Measurements from ENCODE around the gene ATP2A3. TPM values are rescaled to one million over a fixed set of nuclear protein-coding genes. Genes with fewer than 3 reads are reported as not detected.

The ATP2A3 gene
- polyA plus RNA-seq, 4 donors = 3.2 to 6.4 (median 5.2) TPM

DNA sequence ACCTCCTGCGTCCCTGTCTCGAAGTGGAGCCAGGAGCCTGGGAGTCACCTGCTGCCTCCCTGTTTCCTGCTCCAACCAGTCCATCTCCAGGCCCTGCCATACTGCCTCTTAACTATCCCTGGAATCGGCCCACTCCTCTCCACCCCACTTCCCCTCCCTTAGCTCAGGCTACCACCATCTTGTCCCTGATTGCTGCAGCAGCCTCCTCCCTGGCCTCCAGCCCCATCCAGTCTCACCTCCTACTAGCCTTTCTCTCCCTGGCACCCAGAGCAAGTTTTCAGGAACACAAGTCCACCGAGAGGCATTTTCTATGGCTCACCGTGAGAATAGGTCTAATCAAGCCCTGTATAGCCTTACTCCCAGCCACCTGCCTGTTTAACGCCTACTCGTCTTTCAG lies 70.5 kb downstream of the ATP2A3 start:
- no peak for DNase-seq (ENCODE audit: low read depth in 4 of 4, low spot score in 3 of 4)

DNA sequence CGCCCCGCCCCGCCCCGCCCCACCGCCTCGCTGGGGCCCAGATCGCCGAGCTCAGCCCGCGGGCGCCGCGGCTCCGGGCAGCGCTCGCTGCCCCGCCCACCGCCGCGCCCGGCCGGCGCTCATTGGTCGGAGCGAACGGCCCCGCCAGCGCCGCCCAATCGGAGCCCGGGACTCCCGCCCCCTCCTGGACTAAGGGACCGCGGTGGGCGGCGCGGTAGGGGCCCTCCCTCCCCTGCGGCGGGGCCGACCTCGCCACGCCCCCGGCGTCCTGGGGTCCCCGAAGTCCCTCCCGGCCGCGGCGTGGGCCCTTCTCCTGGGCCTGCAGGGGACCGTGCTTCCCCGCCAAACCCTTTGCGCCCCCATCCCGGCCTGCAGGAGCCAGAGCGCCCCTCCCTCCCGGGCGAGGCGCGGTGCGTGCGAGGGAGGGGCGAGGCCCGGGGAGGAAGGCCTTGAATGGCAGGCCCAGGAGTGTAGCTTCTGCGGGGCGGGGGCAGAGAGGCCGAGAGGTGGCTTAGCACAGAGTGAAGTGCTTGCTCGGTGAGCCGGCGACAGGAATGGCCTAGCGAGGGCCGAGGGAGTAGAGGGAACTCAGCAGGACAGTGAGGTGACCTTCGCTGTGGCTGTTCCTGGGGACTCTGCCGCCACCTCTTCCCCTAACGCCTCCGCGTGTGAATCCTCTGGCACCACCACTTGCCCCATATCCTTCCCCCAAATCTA lies 71.1 kb downstream of the ATP2A3 start, which contains the start of gene CAMKK1:
Gene CAMKK1 (minus strand): TSS at position 51 of the 717 bp plus-strand sequence. CDS start 7,366 bp downstream, outside the sequence.
- DNase-seq (ENCODE audit: low read depth in 4 of 4, low spot score in 3 of 4) = peak in 3 of 4 donors; percentile 53 to 72 (median 72)

DNA sequence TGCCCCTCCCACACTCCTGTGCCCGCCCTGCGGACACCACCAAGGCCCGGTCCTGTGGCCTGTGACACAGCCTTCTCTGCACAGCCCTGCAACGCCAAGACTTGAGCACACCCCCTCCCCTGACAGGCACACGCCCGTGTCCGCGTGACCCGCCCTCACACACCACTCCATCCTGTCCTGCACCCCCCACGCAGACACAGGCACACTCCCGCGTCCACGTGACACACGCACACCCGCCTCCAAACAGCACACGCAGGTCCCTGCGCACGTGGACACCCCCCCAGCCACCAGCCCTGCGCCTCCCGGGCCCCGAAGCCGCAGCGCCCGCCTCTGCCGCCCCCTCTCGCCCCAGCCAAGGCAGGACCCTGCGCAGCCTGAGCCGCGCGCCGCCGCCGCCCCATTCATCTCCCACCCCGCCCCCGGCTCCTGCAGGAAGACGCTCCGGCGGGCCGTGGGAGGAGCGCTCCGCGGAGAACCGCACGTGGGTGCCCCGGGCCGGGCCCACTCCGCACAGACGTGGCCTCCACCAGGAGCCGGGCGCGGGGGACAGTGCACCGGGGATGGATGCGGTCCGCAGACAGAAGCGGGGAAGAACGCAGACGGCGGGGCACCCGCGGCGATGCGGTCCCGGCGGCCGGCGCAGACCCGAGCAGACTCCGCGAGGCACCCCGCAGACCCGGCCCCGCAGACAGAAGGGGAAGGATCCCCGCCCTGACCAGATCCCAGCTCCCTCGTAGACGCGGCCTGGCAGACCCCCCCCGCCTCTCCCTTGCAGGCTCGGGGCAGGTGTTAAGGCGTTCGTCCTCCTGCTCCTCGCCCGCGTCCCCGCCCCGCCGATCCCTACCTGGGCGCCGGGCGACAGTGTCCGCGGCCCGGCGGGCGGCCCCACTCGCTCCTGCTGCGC lies 71.9 kb downstream of the ATP2A3 start:
- no peak for DNase-seq (ENCODE audit: low read depth in 4 of 4, low spot score in 3 of 4)

DNA sequence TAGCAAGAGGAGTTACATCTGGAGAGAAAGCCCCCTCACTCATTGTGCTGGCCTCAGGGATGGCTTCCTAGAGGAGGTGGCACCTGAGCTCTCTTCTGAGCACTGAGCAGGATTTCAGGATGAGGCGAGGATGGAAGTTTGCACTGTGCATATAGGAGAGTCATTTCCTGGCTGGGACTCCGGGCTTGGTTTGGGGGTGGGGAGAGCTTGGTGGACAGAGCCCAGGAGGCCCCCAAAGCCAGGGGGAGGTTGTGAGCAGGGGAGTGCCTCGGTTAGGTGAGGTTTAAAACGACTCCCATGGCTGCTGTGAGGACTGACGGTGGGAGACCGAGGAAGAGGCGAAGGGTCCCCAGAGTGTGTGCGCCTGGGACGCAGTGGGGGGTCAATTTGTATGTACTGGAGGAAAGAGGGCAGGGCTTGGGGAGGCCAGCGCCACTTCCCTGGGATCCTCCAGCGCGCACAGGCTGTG lies 72.6 kb downstream of the ATP2A3 start:
- DNase-seq (ENCODE audit: low read depth in 4 of 4, low spot score in 3 of 4) = no peak

DNA sequence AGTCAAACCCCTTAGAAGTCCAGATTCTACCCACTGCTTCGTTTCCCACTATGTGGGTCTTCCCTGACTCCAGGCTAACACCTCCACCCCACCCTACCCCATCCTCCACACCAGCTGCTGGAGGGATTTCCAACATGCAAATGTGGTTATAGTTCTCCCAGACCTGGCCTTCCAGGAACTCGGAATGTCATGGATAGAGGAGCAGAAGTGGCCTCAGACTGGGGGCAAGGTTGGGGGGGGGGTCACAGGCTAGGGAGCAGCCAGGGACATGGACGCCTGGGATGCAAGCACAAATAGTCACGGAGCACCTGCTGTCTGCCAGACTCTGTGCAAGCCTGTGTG lies 73.4 kb downstream of the ATP2A3 start:
- no peak for DNase-seq (ENCODE audit: low read depth in 4 of 4, low spot score in 3 of 4)

DNA sequence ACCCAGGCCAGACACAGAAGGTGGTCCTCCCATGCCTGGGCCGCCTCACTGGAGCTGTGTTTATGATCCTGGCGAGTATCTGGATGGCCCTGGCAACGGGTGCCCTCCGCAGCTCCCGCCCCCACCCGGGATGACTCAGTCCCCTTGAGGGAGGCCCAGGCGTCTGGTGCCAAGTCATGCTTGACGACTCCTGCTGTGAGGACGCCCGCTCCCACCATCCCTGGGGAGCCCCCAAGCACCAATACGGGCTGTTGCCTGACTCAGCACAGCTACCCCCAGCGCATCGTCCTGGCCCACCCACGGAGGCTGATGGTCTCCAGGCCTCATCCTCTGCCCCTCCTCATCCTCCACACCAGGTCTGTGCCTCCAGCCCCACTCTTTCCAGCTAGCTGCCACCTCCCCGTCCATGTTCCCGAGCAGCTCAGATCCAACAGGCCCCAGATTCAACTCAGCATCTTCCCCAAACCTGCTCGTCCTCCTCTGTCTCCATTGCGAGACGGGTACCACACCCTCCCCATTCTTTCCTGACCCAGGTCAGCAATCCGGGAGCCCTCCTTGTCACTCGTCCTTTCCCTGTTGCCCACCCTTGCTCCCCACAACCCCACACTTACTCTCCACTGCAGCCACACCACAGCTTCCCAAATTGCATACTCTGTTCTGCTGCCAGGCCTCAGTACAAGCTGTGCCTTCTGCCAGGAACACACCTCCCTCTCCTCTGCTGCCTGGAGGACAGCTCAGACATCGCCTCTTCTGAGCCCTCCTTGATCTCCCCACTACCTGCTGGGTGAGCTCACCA lies 74.0 kb downstream of the ATP2A3 start:
- no peak for DNase-seq (ENCODE audit: low read depth in 4 of 4, low spot score in 3 of 4)

DNA sequence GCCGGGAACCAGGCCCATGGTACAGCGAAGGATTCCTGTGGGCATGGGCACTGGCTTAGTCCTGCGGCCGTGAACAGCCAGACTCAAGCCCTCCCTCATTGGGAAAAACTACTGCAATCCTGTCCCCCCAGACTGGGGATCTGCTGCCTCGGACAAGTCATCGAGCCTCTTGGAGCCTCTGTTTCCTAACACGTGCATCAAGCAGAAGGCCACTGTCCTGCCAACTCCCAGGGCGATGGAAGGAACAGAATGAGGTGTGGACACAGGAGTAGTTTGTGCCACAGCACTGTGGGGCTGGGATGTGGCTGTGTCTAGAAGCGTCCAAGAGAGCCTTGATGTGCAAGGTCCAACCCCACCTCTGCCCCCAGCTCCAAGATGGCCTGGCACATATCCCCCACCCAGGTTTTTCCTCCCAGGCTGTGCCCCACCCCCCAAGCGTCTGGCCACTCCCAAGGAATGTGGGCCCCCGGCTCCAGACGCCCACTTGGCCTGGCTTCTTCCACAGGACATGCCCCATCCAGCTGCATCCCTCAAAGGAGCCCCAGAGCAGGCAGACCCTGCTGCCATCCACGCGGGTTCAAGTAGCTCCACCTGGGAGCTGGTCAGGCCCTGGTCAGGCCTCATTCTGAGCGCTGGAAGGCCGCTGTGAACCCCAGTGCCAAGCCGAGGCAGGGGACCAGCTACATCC lies 74.8 kb downstream of the ATP2A3 start:
- DNase-seq (ENCODE audit: low read depth in 4 of 4, low spot score in 3 of 4) = no peak

DNA sequence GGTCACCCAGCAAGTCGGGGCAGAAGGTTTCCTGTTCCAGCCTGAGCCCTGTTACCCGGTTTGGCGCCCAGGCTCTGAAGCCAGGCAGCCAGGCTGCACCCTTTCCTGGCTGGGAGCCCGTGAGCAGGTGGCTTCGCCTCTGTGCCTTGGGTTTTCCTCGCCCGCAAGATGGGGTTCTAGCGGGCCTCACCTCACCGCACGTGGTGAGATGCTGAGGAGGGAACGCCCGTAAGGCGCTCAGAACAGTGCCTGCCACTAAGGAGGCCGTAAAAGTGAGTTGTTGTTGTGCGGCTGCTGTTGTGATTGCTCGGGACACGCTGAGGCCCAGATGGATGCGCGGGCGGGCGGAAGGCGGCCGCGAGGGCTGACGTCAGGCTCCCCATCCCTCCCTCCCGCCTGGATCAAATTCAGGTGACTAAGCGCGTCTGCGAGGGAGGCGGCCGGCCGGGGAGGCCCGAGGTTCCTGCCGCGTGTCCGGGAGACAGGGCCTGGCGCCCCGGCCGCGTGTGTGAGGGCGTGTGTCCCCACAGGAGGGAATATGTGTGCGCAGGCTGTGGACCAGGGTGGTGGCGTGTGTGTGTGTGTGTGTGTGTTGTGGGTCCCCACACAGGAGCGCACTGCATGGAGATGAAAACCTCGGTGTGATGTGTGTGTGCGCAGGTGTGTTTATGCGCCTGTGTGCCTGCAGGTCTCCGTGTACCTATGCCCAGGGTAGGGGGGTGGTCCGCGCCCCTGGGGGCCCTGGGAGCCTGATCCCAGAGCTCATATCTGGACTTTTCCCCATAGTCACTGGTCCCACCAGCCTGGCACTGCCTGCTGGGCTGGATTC lies 75.7 kb downstream of the ATP2A3 start:
- DNase-seq (ENCODE audit: low read depth in 4 of 4, low spot score in 3 of 4) = peak; percentile 58 to 71 (median 70)

DNA sequence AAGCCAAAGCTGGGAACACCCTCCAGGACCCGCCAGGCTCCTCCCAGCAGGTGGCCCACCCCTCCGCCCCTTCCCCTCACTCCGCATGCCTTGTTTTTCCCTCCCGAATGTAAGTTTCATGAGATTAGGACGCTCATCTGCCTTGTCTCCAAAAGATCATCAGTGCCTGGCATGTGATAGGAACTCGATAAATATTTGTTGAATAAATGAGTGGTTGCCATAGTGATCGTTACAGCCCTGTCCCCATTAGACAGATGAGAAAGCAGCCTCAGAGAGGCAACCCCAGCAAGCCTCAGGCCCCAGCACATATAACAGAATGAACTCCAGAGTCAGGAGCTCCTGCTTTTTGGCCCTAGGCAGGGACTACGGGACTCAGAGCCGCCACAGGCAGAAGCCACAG lies 76.4 kb downstream of the ATP2A3 start:
- DNase-seq (ENCODE audit: low read depth in 4 of 4, low spot score in 3 of 4) = no peak

DNA sequence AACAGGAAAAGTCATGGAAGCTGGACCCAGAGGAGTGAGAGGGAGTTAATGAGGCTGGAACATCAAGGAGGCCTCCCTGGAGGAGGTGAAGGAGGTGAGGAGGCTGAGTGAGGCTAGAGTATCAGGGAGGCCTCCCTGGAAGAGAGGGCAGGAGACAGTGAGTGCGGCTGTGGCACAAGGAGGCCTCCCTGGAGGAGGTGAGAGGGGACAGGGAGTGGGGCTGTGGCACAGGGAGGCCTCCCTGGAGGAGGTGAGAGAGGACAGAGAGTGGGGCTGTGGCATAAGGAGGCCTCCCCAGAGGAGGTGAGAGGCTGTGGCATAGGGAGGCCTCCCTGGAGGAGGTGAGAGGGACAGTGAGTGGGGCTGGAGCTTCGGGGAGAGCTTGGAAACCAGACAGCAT lies 76.8 kb downstream of the ATP2A3 start:
- no peak for DNase-seq (ENCODE audit: low read depth in 4 of 4, low spot score in 3 of 4)

DNA sequence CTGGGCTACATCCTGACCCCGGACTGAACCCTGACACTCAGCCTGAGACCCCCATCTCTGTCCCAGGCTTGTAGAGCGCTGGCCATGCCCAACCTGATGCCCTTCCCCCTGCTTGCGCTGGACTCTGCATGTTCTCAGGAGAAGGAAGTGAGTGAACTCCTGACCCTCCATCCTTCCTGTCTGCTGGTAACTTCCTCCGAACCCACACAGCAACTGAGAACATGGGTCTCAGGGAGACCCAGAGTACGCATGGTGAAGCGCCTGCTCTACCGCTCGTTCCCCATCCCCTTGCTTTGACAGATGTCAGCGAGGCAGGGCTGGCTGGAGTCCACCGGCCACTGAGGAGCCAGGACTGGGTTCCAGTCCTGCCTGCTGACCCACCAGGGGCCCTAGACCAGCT lies 77.5 kb downstream of the ATP2A3 start:
- no peak for DNase-seq (ENCODE audit: low read depth in 4 of 4, low spot score in 3 of 4)

DNA sequence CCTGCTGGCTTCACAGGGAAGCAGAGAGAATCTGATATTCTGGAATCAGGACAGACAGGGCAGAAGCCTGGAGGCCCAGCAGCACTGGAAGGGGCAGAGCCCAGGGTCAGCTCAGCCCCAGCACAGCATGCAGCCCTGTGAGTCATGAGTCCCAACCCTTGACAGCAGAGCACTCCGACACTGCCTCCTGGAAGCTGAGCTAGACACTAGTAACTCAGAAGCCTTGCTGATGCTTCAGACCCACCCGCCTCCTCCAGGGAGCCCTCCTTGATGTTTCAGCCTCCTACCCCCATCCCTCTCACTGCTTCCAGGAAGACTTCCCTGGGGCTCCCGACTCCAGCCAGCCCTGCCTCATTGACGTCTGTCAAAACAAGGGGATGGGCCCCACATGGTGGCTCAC lies 78.3 kb downstream of the ATP2A3 start:
- DNase-seq (ENCODE audit: low read depth in 4 of 4, low spot score in 3 of 4) = no peak

DNA sequence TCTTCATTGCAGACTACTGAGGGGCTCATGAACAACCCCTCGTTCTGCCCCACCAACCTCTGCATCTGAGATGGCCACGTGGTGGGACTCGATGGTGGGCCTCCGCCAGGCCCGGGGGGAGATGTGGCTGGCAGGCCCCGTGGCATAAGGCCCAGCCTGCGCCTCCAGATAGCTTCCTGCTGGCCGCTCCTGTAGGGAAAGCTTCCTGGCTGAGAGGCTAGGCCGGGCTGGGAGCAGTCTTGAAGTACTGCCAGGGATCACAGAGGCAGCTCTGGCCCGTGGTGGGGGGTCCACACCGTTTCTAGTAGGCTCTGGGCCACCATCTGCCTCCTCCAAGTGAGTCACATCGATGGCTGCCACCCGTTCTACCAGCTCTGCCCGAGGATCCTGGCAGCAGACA lies 79.0 kb downstream of the ATP2A3 start:
- no peak for DNase-seq (ENCODE audit: low read depth in 4 of 4, low spot score in 3 of 4)

DNA sequence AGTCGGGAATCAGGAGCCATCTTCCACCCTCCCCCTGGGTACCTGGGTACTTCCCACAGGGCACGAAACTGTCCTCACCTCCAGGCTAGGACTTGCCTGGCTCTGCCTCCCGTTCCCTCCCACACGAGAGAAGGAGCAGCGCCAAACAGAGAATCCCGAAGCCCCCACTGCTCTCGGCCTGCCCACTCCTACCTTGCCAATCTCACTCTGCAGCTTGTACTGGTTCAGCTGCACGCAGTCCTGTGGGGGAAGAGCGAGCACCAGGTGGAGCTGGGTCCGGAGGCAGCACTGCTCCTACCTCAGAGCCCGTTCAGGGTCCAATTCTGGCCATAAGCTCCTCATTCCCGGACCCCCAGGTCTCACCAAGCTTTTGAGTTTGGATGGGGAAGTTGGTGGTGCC lies 80.0 kb downstream of the ATP2A3 start:
- DNase-seq (ENCODE audit: low read depth in 4 of 4, low spot score in 3 of 4) = no peak

DNA sequence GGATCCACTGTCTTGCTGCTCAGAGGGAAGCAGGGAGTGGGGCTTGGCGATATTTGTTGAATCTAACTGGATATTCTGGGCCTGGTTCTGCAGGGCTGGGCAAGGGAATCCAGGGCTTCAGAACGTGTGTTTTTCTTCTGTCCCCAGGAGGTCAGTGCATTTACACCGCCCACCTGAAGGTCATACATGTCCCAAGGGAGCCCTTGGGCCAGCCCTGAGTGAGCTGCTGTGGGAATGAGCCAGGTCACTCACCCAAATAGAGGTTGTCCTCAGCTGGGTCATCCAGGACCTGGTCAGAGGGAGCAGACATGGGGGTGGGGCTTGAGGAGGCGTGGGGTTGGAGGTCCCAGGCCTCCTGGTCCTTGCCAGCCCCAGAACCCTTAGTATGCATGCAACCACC lies 82.0 kb downstream of the ATP2A3 start:
- DNase-seq (ENCODE audit: low read depth in 4 of 4, low spot score in 3 of 4) = no peak

DNA sequence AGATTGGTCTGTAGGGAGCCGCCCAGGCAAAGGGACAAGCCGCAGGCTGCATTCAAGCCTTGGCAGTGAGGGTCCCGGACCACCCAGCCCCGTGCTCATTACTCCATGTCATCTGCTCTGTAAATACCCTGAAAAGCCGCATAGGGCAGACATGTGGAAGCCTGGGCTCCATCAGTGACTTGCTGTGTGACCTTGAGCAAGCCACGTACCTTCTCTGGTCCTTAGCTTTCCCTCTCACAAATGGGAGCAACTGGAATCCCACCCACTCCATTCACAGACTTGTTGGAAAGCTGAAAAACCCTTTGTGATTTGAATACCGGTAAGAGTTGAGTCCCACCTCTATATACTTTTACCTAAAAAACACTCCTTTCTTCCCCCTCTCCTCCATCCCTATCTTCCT lies 83.3 kb downstream of the ATP2A3 start:
- no peak for DNase-seq (ENCODE audit: low read depth in 4 of 4, low spot score in 3 of 4)

DNA sequence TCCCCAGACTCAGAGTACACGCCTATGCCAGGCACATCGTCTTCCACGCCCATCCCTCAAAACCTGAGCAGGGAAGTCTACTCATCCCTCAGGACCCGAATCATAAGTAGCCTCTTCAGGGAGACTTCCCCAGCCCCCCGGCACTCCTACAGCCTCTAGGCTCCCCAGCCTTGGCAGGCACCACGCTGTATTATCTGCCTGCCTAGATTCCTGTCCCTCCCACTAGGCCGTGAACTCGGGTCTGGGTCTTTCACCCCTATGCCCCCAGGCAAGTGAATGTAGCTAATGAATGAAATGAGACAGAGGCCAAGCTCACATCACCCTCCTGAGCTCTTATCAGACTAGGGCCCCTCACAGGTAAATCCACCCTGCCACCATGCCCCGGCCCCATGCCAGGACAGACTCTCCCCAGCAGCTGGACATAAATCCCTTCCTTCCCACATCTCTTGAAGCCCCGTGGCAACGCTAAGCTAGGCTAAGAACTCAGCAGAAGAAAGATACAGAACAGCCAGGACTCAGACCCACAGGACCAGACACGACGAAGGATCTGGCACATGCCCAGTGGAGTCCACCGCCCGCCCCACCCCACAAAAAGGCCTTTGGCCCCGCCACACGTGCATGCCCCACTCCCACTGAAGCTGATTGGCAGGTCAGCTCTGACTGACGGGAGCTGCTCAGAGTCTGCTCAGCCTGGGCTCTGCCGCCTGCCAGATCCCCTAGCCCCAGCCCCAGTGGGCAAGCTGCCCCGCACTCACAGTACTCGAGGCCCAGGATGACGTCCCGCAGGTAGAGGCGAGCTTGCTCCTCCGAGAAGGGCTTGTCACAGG lies 84.4 kb downstream of the ATP2A3 start:
- no peak for DNase-seq (ENCODE audit: low read depth in 4 of 4, low spot score in 3 of 4)

DNA sequence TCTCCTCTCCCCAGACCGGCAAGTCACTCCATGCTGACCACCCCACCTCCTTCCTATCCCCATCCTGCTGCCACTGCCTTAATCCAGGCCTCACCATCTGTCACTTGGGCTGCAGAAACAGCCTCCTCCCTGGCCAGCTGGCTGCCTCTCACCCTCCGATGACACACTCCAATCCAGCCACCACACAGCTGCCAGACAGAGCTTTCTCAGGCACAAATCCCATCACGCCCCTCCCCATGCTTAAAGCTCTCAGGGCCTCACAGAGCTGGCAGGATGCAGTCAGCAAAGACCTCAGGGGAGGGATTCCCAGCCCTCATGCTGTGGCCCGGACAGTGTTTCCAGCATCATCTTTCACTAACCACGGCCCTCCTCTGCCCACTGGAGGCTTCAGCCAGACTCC lies 85.1 kb downstream of the ATP2A3 start:
- DNase-seq (ENCODE audit: low read depth in 4 of 4, low spot score in 3 of 4) = no peak

DNA sequence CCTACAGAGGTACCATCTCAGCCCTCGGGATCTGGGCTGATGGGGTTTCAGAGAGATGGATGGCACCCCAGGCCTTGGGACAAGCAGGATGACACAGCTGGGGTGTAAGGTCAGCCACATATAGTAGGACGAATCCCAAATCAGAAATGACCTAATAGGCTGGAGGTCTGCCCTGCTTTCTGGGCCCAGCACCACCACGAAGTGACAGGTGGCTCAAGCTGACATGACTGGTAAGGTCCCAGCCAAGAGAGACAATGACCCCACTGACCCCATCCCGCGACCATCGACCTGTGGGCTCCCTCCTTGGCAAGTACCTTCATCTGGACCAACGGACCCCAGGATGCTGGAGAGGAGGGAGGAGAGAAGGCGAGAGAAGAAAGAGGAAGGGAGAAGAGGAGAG lies 87.0 kb downstream of the ATP2A3 start:
- DNase-seq (ENCODE audit: low read depth in 4 of 4, low spot score in 3 of 4) = no peak

All from right renal pelvis (tissue), 4 donors.